Measurements from ENCODE around the gene CCNF.

Gene CCNF

GRCh38 chr16:2487903-2488531 lies 58.8 kb downstream of the CCNF start:
- DNase-seq, result no peak

GRCh38 chr16:2489581-2489980 lies 60.3 kb downstream of the CCNF start:
- DNase-seq, result no peak

DNA sequence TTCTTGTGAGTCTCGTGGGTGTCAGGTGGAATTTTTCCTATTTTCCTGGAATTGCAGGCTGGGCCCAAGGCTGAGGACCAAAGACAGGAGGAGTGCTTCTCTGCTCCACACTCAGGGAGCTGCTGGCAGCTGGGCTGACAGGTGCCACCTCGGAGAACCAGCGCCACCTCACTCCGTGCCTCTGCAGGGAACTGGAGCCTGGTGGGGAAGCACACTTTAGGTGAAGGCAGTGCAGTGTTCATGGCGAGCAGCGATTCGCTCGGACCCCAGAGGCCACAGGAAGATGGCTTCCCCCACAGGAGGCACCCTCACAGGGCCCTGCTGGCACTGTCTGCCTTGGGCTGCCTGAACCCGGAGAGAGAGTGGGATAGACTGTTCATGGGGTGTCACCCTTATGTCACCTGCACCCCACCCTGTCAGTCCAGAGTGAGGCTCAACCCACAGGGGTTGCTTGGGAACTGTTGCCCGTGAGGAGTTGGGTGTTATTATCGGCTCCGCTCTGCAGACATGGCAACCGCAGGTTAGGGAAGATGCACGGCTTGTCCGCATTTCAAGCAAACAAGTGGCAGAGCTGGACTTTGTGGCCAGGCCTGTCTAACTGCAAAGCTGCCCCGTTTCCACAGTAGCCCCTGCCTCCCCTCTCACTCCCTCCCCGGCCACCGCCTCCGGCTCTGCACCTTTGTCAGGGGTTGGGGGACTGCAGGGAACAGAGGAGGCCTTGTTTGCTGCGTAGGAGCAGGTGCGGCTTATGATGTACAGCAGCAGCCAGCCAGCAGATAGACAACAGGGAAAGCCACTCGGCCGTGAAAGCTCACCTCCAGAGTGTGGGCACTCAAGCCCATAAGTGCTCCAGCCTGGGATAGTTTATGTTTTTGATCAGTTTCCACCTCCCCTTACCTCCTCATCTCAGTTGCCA lies 61.2 kb downstream of the CCNF start:
- no peak for DNase-seq

DNA sequence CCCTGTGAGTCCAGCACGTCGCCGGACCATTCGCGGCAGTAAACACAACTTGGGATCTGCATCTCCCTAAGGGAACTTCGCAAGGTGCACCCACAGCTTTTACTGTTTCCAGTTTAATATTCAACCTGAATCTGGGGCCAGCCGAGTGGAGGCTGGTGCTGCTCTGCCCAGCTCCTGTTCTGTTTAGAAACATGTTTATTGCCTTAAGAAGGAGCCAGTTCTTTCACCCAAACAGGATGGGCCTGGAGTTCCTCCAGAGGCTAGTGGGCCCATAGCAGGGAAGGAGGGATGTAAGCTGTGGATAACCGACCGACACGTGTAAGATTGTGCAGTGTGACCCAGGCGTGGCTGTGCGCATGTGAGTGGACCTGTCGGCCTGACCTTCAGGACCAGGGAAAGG lies 63.0 kb downstream of the CCNF start:
- no peak for DNase-seq

DNA sequence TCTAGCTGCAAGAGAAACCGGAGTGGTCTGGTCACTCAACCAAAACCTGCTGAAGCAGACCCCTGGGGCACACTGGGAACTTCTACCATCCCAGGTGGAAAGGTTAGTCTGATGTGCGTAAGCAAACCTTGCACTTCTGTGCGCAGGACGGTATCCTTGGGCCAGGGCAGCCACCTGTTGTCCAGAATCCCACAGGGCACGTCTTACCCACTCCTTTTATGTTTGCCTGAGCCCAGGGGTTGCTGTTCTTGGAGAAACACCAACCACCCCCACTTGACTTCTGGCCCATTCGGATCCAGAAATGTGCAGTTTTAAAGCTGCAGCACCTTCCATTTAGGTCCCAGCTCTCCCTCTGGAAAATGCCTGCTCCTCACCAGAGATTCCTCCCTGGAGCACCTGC lies 64.4 kb downstream of the CCNF start:
- DNase-seq, result no peak

DNA sequence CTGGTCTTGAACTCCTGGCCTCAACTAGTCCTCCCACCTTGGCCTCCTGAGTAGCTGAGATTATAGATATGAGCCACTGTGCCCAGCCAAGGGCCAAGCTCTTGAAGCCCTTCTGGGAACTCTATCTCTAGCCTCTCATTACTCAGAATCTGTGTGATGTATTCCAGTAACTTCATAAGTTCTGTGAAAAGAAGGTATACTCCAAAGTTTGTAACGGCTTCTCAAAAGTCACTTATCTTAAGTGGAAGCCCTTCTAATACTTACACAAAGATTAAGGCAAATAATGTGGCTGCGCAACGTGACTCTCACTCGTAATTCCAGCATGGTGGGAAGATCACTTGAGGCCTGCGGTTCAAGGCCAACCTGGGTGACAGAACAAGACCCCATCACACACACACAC lies 65.4 kb downstream of the CCNF start:
- DNase-seq, result no peak

DNA sequence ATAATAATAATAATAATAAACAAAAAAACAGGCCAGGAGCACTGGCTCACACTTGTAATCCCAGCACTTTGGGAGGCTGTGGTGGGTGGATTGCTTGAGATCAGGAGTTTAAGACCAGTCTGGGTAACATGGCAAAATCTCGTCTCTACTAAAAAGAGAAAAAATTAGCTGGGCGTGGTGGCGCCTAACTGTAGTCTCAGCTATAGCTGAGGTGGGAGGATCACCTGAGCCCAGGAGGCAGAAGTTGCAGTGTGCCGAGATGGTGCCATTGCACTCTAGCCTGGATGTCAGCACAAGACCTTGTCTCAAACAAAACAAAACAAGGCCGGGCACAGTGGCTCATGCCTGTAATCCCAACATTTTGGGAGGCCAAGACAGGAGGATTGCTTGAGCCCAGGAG lies 65.8 kb downstream of the CCNF start:
- no peak for DNase-seq

DNA sequence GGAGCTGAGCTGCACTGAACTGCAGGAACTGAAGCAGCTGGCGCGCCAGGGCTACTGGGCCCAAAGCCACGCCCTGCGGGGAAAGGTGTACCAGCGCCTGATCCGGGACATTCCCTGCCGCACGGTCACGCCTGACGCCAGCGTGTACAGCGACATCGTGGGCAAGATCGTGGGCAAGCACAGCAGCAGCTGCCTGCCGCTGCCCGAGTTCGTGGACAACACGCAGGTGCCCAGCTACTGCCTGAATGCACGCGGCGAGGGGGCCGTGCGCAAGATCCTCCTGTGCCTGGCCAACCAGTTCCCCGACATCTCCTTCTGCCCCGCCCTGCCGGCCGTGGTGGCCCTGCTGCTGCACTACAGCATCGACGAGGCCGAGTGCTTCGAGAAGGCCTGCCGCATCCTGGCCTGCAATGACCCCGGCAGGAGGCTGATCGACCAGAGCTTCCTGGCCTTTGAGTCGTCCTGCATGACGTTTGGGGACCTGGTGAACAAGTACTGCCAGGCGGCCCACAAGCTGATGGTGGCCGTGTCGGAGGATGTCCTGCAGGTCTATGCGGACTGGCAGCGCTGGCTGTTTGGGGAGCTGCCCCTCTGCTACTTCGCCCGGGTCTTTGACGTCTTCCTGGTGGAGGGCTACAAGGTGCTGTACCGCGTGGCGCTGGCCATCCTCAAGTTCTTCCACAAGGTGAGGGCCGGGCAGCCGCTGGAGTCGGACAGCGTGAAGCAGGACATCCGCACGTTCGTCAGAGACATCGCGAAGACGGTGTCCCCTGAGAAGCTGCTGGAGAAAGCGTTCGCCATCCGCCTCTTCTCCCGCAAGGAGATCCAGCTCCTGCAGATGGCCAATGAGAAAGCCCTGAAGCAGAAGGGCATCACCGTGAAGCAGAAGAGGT lies 67.2 kb downstream of the CCNF start:
- no peak for DNase-seq

- no peak for DNase-seq
These were observed 67.9 kb downstream of the CCNF start for GRCh38 chr16:2497116-2497630.

DNA sequence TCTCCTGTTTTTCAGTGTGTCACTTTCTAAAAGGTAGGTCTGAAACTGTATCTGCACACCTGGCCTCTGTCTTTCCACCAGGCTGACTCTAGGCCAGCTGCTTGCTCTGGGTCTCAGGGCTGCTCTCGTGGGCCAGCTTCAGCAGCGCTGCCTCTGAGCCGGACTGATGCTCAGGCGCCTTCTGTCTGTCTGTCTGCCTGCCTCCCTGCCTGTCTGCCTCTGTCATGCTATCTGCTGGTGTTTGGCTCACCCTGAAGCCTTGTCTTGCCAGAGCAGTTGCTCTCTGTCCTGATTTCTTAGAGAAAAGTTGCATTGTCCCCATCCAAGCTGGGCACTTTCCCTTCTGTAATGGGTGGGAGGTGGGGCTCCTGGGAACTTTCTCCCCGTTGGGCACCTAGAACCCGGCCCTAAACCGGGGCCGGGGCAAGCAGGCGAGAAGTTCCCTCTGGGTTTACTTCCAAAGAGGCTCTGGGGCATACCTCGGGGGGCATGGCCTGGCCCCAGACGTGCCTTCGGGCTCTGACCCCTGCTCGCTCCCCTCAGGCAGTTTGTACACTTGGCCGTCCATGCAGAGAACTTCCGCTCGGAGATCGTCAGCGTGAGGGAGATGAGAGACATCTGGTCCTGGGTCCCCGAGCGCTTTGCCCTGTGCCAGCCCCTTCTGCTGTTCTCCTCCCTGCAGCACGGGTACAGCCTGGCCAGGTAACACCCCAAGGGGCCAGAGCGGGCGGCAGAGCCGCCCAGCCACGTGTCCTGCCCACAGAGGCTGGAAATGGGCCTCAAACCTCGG lies 68.6 kb downstream of the CCNF start:
- no peak for DNase-seq

- no peak for DNase-seq
These were observed 69.4 kb downstream of the CCNF start for GRCh38 chr16:2498531-2499253.

DNA sequence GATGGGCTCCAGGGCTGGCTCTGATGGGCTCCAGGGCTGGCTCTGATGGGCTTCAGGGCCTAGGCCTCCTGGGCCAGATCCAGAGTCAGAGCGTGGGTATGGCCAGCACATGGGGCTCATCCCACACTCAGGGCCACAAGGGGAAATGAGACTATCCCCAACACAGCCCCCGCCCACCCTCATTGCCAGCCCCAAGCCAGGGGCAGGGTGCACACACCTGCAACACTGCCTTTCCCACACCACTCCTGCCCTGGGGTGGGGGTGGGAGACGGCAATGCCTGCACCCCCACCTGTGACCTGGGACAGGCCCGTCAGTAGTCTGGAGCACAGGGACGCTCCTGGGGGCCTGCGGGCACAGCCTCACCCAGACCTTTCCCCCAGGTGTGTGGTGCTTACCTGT lies 70.2 kb downstream of the CCNF start:
- DNase-seq, result no peak

- DNase-seq, result no peak
These were observed 70.7 kb downstream of the CCNF start for GRCh38 chr16:2499890-2500429.

GRCh38 chr16:2500430-2500917 lies 71.2 kb downstream of the CCNF start:
- DNase-seq, result no peak

GRCh38 chr16:2500918-2501750 lies 71.9 kb downstream of the CCNF start:
- peak; percentile 52 to 76 (median 71) for DNase-seq

DNA sequence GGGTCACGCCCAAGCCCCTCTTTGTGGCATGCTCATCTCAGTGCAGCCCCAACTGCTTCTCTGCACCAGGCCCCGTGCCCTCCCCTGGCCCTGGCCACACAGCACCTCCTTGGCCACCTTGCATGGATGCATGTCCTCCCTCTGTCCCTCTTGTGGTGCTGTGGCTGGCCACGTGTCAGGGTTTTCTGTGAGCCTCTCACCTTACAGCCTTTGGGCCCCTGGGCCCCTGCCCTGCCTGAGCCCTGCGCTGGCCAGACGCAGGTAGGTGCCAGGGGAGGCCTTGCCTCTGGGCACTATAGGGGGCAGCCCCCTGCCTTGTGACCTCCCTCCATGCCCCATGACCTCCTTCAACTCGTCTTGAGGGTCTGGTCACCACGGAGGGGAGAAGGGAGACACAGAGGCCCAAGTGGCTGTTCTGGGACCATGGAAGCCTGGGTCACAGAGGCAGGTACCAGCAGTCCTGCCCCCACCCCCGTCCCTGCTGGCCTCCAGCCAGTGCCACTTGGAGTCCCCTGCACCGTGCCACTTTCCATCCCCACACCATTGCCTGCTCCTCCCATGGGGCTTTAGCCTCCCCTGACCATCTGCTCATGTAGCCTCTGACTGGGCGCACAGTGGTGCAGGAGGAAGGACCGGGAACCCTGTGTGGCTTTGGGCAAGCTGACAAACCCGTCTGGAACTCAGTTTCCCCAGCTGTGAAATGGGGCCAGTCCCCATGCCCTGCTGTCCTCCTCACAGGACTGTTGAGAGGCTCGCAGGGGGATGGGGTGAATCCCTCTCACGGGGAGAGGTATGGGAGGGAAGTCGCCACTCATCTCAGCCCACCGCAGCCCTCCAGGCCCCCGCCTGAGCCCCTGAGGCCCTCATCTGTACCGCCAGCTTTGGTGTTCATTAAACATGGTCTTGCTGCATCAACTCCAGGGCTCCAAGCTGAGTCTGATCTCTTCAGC lies 73.0 kb downstream of the CCNF start:
- no peak for DNase-seq

GRCh38 chr16:2505695-2506094 lies 76.4 kb downstream of the CCNF start:
- DNase-seq, result no peak

GRCh38 chr16:2507052-2507659 lies 77.9 kb downstream of the CCNF start:
- DNase-seq, result no peak

Data from T-helper 1 cell (primary cell).